A172 (cell line): Measurements from ENCODE around the gene SDF4. TPM values are rescaled to one million over a fixed set of nuclear protein-coding genes. Genes with fewer than 3 reads are reported as not detected.

Experiments
- DNase-seq: peaks from one replicate; pipeline ENCODE4 v3.0.0-alpha.2; 2015; ENCODE audit warnings: low spot score
- total RNA-seq: library from RNA; depleted of rRNA; stranded (reverse); fragments of >200 nt; shearing (Covaris generic); gene quantifications from 2 replicates; pipeline ENCODE4 v1.2.3, GENCODE V29; 2014

SDF4 gene
- total RNA-seq, 1 experiment from 2014 or later = 109 TPM

GRCh38 chr1:1242461-1243265 is 10.9 kb upstream of the SDF4 start:
- DNase-seq = no peak

- no peak for DNase-seq
Measured at GRCh38 chr1:1241588-1242219, 9.9 kb upstream of the SDF4 start.

GRCh38 chr1:1240822-1241587 is 9.2 kb upstream of the SDF4 start:
- no peak for DNase-seq

GRCh38 chr1:1240348-1240732 is 8.5 kb upstream of the SDF4 start:
- DNase-seq = no peak

- no peak for DNase-seq
Measured at GRCh38 chr1:1239614-1240347, 8.0 kb upstream of the SDF4 start.

- DNase-seq = no peak
Measured at GRCh38 chr1:1239227-1239613, 7.4 kb upstream of the SDF4 start.

GRCh38 chr1:1238702-1239178 is 6.9 kb upstream of the SDF4 start:
- DNase-seq = no peak

GRCh38 chr1:1237874-1238701 is 6.3 kb upstream of the SDF4 start:
- no peak for DNase-seq

GRCh38 chr1:1236945-1237873 is 5.4 kb upstream of the SDF4 start:
- DNase-seq = no peak

- DNase-seq = no peak
Measured at GRCh38 chr1:1236176-1236763, 4.5 kb upstream of the SDF4 start.

GRCh38 chr1:1235016-1235744 is 3.4 kb upstream of the SDF4 start:
- DNase-seq = no peak

- DNase-seq = no peak
Measured at GRCh38 chr1:1234180-1234808, 2.5 kb upstream of the SDF4 start.

- no peak for DNase-seq
Measured at GRCh38 chr1:1233567-1233892, 1.7 kb upstream of the SDF4 start.

GRCh38 chr1:1232796-1233566 is 1.2 kb upstream of the SDF4 start:
- DNase-seq = no peak

- DNase-seq = no peak
Measured at GRCh38 chr1:1232208-1232795, 501 bp upstream of the SDF4 start, which contains the start of gene B3GALT6. Gene B3GALT6 (plus strand): TSS chr1:1232237. CDS start chr1:1232279, 42 bp downstream.

- peak; percentile 56 for DNase-seq
Measured at GRCh38 chr1:1230656-1231399, 973 bp downstream of the SDF4 start.
